HepG2 (cell line): Measurements from ENCODE around the gene ZNF138. TPM values are rescaled to one million over a fixed set of nuclear protein-coding genes. Genes with fewer than 3 reads are reported as not detected.

Experiments
- ADNP ChIP-seq: sonication (generic); formaldehyde crosslinking; IDR thresholded peaks from 2 replicates; pipeline ENCODE4 v1.4.0; 2020; ENCODE audit warnings: missing genetic modification reagents
- ATF6 ChIP-seq: sonication (generic); formaldehyde crosslinking; conservative IDR thresholded peaks from 2 replicates; pipeline ENCODE4 v1.4.0; 2020; ENCODE audit warnings: missing genetic modification reagents
- BATF2 ChIP-seq: sonication (generic); formaldehyde crosslinking; IDR thresholded peaks from 2 replicates; pipeline ENCODE4 v1.8.0; 2022; ENCODE audit warnings: mild to moderate bottlenecking, missing genetic modification reagents, moderate library complexity
- BRF2 ChIP-seq: sonication (generic); formaldehyde crosslinking; IDR thresholded peaks from 2 replicates; pipeline ENCODE4 v1.8.1; 2022; ENCODE audit warnings: mild to moderate bottlenecking, missing genetic modification reagents
- CC2D1A ChIP-seq: sonication (generic); formaldehyde crosslinking; IDR thresholded peaks from 2 replicates; pipeline ENCODE4 v1.8.1; 2023; ENCODE audit warnings: mild to moderate bottlenecking, missing genetic modification reagents
- MAFK ChIP-seq, 2 experiments: IDR thresholded peaks in 1 of 2; conservative IDR thresholded peaks in 1 of 2; 2 replicates each; pipeline ENCODE4 v1.6.1; 2011; ENCODE audit warnings: improper control_type of control experiment in 2 of 2, low read length in 2 of 2
- NONO ChIP-seq, 2 experiments: fragments of 450-650 bp in 1 of 2; sonication (generic) in 1 of 2; formaldehyde crosslinking in 1 of 2; IDR thresholded peaks in 1 of 2; conservative IDR thresholded peaks in 1 of 2; 2 replicates each; pipeline versions ENCODE4 v1.6.1 to v1.8.0; 2017 to 2022; ENCODE audit warnings: mild to moderate bottlenecking in 1 of 2, missing genetic modification reagents in 1 of 2, moderate library complexity in 1 of 2
- PITX1 ChIP-seq: sonication (generic); formaldehyde crosslinking; IDR thresholded peaks from 2 replicates; pipeline ENCODE4 v1.5.1; 2020; ENCODE audit warnings: mild to moderate bottlenecking, missing genetic modification reagents
- SIN3B ChIP-seq: fragments of 150-350 bp; IDR thresholded peaks from 2 replicates; pipeline ENCODE4 v1.6.1; 2014; ENCODE audit warnings: low read length
- TFE3 ChIP-seq: IDR thresholded peaks from 2 replicates; pipeline ENCODE4 v1.6.1; 2016
- TIGD3 ChIP-seq: sonication (generic); formaldehyde crosslinking; IDR thresholded peaks from 2 replicates; pipeline ENCODE4 v1.5.1; 2020; ENCODE audit warnings: mild to moderate bottlenecking, missing genetic modification reagents, borderline replicate concordance
- XBP1 ChIP-seq: sonication (generic); formaldehyde crosslinking; IDR thresholded peaks from 2 replicates; pipeline ENCODE4 v1.5.0; 2020; ENCODE audit warnings: missing genetic modification reagents
- YEATS2 ChIP-seq: sonication (generic); formaldehyde crosslinking; IDR thresholded peaks from 2 replicates; pipeline ENCODE4 v1.4.0; 2020; ENCODE audit warnings: missing genetic modification reagents, borderline replicate concordance
- ZBTB7A ChIP-seq: sonication (generic); formaldehyde crosslinking; IDR thresholded peaks from 2 replicates; pipeline ENCODE4 v1.8.0; 2022; ENCODE audit warnings: mild to moderate bottlenecking, missing genetic modification reagents
- ZFP91 ChIP-seq: sonication (generic); formaldehyde crosslinking; IDR thresholded peaks from 2 replicates; pipeline ENCODE4 v1.9.0; 2022; ENCODE audit warnings: missing genetic modification reagents, mild to moderate bottlenecking, borderline replicate concordance
- ZNF234 ChIP-seq: sonication (generic); formaldehyde crosslinking; conservative IDR thresholded peaks from 2 replicates; pipeline ENCODE4 v1.5.1; 2020; ENCODE audit warnings: mild to moderate bottlenecking, missing genetic modification reagents
- ZNF513 ChIP-seq: sonication (generic); formaldehyde crosslinking; conservative IDR thresholded peaks from 2 replicates; pipeline ENCODE4 v1.5.0; 2020; ENCODE audit warnings: missing genetic modification reagents
- ZNF761 ChIP-seq: sonication (generic); formaldehyde crosslinking; conservative IDR thresholded peaks from 2 replicates; pipeline ENCODE4 v1.4.0; 2020; ENCODE audit warnings: mild to moderate bottlenecking, missing genetic modification reagents
- ZNF841 ChIP-seq: sonication (generic); formaldehyde crosslinking; IDR thresholded peaks from 2 replicates; pipeline ENCODE4 v1.8.1; 2023; ENCODE audit warnings: missing genetic modification reagents, borderline replicate concordance
- polyA plus RNA-seq, 8 experiments: library from polyadenylated mRNA; depleted of rRNA in 3 of 8; stranded (reverse) in 7 of 8; unstranded in 1 of 8; fragments of >200 nt; fragmentation: Illumina TruSeq in 4 of 8; extraction: Trizol in 4 of 8; gene quantifications; 2 replicates each; pipeline versions ENCODE4 v1.2.1 to v1.2.3, GENCODE V29; 2011 to 2016; ENCODE audit warnings: low read depth in 4 of 8, missing spikeins in 1 of 8, mixed read lengths in 1 of 8; ENCODE audit not compliant: insufficient read depth in 1 of 8
- total RNA-seq, 5 experiments: library from RNA; depleted of rRNA; stranded (reverse); fragments of >200 nt; fragmentation: Illumina TruSeq; extraction: Trizol; gene quantifications; 2 replicates each; pipeline ENCODE4 v1.2.3, GENCODE V29; 2016; ENCODE audit warnings: low read depth in 1 of 5

ZNF138 gene
- total and polyA plus RNA-seq, 2 of the 13 experiments (the other 11 are each of a cell fraction or from before 2014, with no cell fraction given), result 2.7 to 5.8 TPM

GRCh38 chr7:64794171-64794844, at the start of gene ZNF138 (continued):
- TF ChIP-seq TIGD3 (CRISPR knock-in tag) (no peak), ZBTB7A (no peak), ZNF841 (CRISPR knock-in tag) (no peak), ZFP91 (CRISPR knock-in tag) (no peak; the same call in 1 of the 2 replicates), YEATS2 (CRISPR knock-in tag) (peak; percentile 61; the same call in 1 of the 2 replicates), SIN3B (peak; percentile 84; the same call in 1 of the 2 replicates), BATF2 (CRISPR knock-in tag) (no peak), ZNF234 (CRISPR knock-in tag) (no peak), NONO (IDR thresholded peaks at IDR 0.05) (no peak), NONO (CRISPR knock-in tag; conservative IDR thresholded peaks at IDR 0.05) (no peak), PITX1 (CRISPR knock-in tag) (no peak), ATF6 (CRISPR knock-in tag) (no peak), ZNF513 (CRISPR knock-in tag) (no peak), BRF2 (CRISPR knock-in tag) (no peak), ADNP (CRISPR knock-in tag) (no peak), XBP1 (CRISPR knock-in tag) (no peak), CC2D1A (CRISPR knock-in tag) (no peak), MAFK (conservative IDR thresholded peaks at IDR 0.05 in 1 of 2, IDR thresholded peaks at IDR 0.05 in 1 of 2; ENCODE audit: low read length in 2 of 2) (no peak), ZNF761 (CRISPR knock-in tag) (peak; percentile 66; the same call in 1 of the 2 replicates), TFE3 (CRISPR knock-in tag) (no peak)
